ENCODE results near the gene NBPF3. TPM values are rescaled to one million over a fixed set of nuclear protein-coding genes. Genes with fewer than 3 reads are reported as not detected.
A peak's percentile ranks its signal among the peaks of the same experiment; 100 is the strongest.

NBPF3 gene
- total RNA-seq, 1 experiment from 2014 or later = 15.8 TPM

DNA sequence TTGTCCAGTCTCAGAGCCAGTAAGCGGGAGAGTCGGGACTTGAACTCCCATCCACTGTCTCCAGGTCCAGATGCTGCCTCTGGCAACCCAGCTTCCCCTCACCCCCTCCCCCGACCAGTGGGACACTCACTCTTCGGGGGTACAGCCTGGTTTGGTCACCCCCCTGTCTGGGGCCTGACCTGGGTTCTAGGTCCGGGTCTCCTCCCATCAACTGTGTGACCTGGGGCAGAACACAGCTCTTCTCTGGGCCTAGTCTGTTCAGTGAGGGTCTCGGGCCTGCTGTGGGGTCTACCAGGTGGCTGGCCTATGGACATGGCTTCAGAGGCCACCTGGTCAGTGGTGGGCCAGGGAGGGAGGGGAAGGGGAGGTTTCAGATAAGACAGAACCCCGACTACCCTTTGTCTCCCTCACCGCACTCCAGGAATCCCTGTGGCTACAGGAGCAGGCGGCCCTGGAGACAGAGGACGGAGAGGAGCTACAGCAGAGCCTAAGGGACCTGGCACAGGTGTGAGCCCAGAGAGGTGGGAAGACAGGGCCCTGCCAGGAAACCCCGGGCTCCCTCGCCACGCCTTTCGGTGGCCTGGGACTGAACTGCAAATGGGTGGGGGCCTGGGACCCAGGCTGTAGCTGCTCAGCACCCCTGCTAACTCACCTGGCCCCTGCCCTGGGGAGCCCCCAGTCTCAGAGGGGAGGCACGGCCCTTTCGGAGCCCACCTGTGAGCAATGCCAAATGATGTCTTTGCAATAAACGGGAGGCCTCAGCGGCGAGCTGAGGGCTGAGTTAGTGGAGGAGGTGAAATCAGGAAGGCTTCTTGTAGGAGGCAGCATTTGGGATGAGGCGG, 4.1 kb upstream of the NBPF3 start:
- H3K4me2 ChIP-seq (ENCODE audit: insufficient read depth, insufficient read length, low read length) = peak overlapping the region; percentile 22
- H3K4me1 ChIP-seq (ENCODE audit: insufficient read depth, low read length) = no peaks in the 10 kb centered on the region
- H3T11ph ChIP-seq (ENCODE audit: low read length) = no peak overlapping the region
- H2AFZ ChIP-seq (ENCODE audit: low read length) = no peak overlapping the region
- no peak overlapping the region for H2BK20ac ChIP-seq (ENCODE audit: low read depth, low read length, poor library complexity, severe bottlenecking)
- H3K27me3 ChIP-seq (ENCODE audit: insufficient read depth, low read length) = no peaks in the 10 kb centered on the region; the same call in 1 of the 2 replicates
- no peak overlapping the region for H4K5ac ChIP-seq (ENCODE audit: insufficient read length, low read depth, low read length)
- H3K79me2 ChIP-seq (ENCODE audit: insufficient read depth, low read length) = no peaks in the 10 kb centered on the region; the same call in 1 of the 2 replicates
- no peak overlapping the region for H3K18ac ChIP-seq (ENCODE audit: insufficient read length, low read depth, low read length)
- no peak overlapping the region for H4K8ac ChIP-seq (replicated peaks; ENCODE audit: insufficient read length, low read depth, low read length)
- no peak overlapping the region for H2BK15ac ChIP-seq (ENCODE audit: low read depth, low read length)
- H3K23me2 ChIP-seq (ENCODE audit: insufficient read length, low read depth, low read length, poor library complexity, severe bottlenecking) = no peaks in the 10 kb centered on the region
- DNase-seq = no peak
- H3K79me1 ChIP-seq (ENCODE audit: insufficient read depth, low read depth, low read length, poor library complexity, severe bottlenecking) = no peaks in the 10 kb centered on the region
- H3K56ac ChIP-seq (ENCODE audit: insufficient read length, low read depth, low read length) = no peak overlapping the region
- H2BK12ac ChIP-seq (ENCODE audit: insufficient read length, low read depth, low read length) = no peak overlapping the region
- H2BK120ac ChIP-seq (ENCODE audit: low read depth, low read length, poor library complexity, severe bottlenecking) = no peak overlapping the region
- H3K9ac ChIP-seq (ENCODE audit: extremely low read depth, insufficient read length, low read length) = no peak overlapping the region
- no peak overlapping the region for H3K23ac ChIP-seq (ENCODE audit: insufficient read length, low read depth, low read length)
- H3K27ac ChIP-seq (ENCODE audit: insufficient read length, low read depth, low read length) = no peak overlapping the region
- H3K27me3 Mint-ChIP-seq (ENCODE audit: low read depth) = peaks cover 35% of the 10 kb centered on the region
- no peak overlapping the region for H3K4ac ChIP-seq (ENCODE audit: low read depth, low read length)
- WGBS (ENCODE audit: extremely low coverage, insufficient read length, low lambda C conversion rate) = no CpG with 5 or more reads among the region's 20 CpGs
- no peak overlapping the region for H4K91ac ChIP-seq (ENCODE audit: insufficient read length, low read depth, low read length)
- peaks cover 8 to 28% of the 10 kb centered on the region in 2 experiments for H3K4me1 Mint-ChIP-seq
- H3K14ac ChIP-seq (ENCODE audit: insufficient read depth, low read length) = no peak overlapping the region
- H2AK5ac ChIP-seq (ENCODE audit: insufficient read length, low read length) = no peak overlapping the region
- H4K20me1 ChIP-seq (ENCODE audit: control insufficient read depth, insufficient read depth, insufficient read length) = no peaks in the 10 kb centered on the region
- TF ChIP-seq, protein P1, sequence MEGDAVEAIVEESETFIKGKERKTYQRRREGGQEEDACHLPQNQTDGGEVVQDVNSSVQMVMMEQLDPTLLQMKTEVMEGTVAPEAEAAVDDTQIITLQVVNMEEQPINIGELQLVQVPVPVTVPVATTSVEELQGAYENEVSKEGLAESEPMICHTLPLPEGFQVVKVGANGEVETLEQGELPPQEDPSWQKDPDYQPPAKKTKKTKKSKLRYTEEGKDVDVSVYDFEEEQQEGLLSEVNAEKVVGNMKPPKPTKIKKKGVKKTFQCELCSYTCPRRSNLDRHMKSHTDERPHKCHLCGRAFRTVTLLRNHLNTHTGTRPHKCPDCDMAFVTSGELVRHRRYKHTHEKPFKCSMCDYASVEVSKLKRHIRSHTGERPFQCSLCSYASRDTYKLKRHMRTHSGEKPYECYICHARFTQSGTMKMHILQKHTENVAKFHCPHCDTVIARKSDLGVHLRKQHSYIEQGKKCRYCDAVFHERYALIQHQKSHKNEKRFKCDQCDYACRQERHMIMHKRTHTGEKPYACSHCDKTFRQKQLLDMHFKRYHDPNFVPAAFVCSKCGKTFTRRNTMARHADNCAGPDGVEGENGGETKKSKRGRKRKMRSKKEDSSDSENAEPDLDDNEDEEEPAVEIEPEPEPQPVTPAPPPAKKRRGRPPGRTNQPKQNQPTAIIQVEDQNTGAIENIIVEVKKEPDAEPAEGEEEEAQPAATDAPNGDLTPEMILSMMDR (conservative IDR thresholded peaks at IDR 0.05) = no peak
- no peaks in the 10 kb centered on the region for H3K9me3 ChIP-seq (ENCODE audit: control insufficient read depth, low read depth, low read length)
- no peaks in the 10 kb centered on the region; a peak in 1 of 7 replicates for H3K36me3 Mint-ChIP-seq (ENCODE audit: insufficient read depth in 1 of 3, low read depth in 3 of 3)
- H3K27ac Mint-ChIP-seq = no peak overlapping the region
- H3K9me3 Mint-ChIP-seq = no peaks in the 10 kb centered on the region
- H2BK5ac ChIP-seq (ENCODE audit: insufficient read length, low read length) = no peak overlapping the region
- H3K4me3 Mint-ChIP-seq = peak overlapping the region; percentile 36 to 62; a peak in 2 of 5 replicates

Measured in H9 (cell line).